Activated CD8-positive, alpha-beta T cell treated with anti-CD3 and anti-CD28 coated beads, Interleukin-2, amount 10 ng/mL, durations not matched to agents 7 days and 5 days (primary cell): ENCODE results near the gene CYFIP2. TPM values are rescaled to one million over a fixed set of nuclear protein-coding genes. Genes with fewer than 3 reads are reported as not detected.

Experiments used
- ATAC-seq: fragments of 150-1000 bp; cut with Tn5 transposase; one replicate; pipeline ENCODE4 v1.10.0; 2021; ENCODE audit warnings: moderate library complexity
- CTCF ChIA-PET: fragments of 350-600 bp; sonication (Branson Sonifier 250); formaldehyde crosslinking; loops from one replicate; lab custom pipeline; 2021; ENCODE audit warnings: antibody characterized with exemption; lab: Charles Lee
- POLR2A ChIA-PET: fragments of 350-600 bp; sonication (Branson Sonifier 250); formaldehyde crosslinking; loops from one replicate; lab custom pipeline; 2021; ENCODE audit warnings: antibody characterized with exemption; lab: Charles Lee
- DNase-seq: peaks from one replicate; pipeline ENCODE4 v3.0.0-alpha.2; 2020
- H3K27ac Mint-ChIP-seq: one replicate; pipeline ENCODE4 v1.8.0; 2021; ENCODE audit warnings: mild to moderate bottlenecking, mixed read lengths
- H3K27me3 Mint-ChIP-seq: one replicate; pipeline ENCODE4 v1.8.0; 2021; ENCODE audit warnings: low read depth, mixed read lengths
- H3K36me3 Mint-ChIP-seq: one replicate; pipeline ENCODE4 v1.8.0; 2021; ENCODE audit warnings: low read depth, mixed read lengths
- H3K4me1 Mint-ChIP-seq: one replicate; pipeline ENCODE4 v1.8.0; 2021; ENCODE audit warnings: low read depth, mixed read lengths
- H3K4me3 Mint-ChIP-seq: one replicate; pipeline ENCODE4 v1.8.0; 2021; ENCODE audit warnings: mild to moderate bottlenecking, mixed read lengths
- H3K9me3 Mint-ChIP-seq: one replicate; pipeline ENCODE4 v1.8.0; 2022; ENCODE audit warnings: mixed read lengths; ENCODE audit not compliant: insufficient read depth
- total RNA-seq, 2 experiments: library from RNA; stranded (reverse); gene quantifications; one replicate each; pipeline ENCODE4 v1.2.3, GENCODE V29; 2021

The CYFIP2 gene
- total RNA-seq, 2 experiments from 2014 or later: 512 to 516 TPM

- peak overlapping the region; percentile 27 for H3K27ac Mint-ChIP-seq
- H3K9me3 Mint-ChIP-seq: no peaks in the 10 kb centered on the region
- POLR2A ChIA-PET: no interaction called here
Observed at GRCh38 chr5:157359356-157360055, 93.6 kb downstream of the CYFIP2 start.

GRCh38 chr5:157362012-157362411 is 96.1 kb downstream of the CYFIP2 start:
- ChIA-PET POLR2A (no interaction called here), CTCF (interaction anchor here (1.1 kb wide), 1 partner anchor 33 kb away, joined by 3 read pairs; no protein-coding TSS in a partner anchor)
- no peaks in the 10 kb centered on the region for H3K27me3 Mint-ChIP-seq
- DNase-seq: no peak
- no peaks in the 10 kb centered on the region for H3K4me1 Mint-ChIP-seq
- peaks cover 90% of the 10 kb centered on the region for H3K36me3 Mint-ChIP-seq
- ATAC-seq: no peak
- H3K4me3 Mint-ChIP-seq: no peak overlapping the region
- H3K9me3 Mint-ChIP-seq: no peaks in the 10 kb centered on the region
- no peak overlapping the region for H3K27ac Mint-ChIP-seq

More at GRCh38 chr5:157359356-157360055, 93.6 kb downstream of the CYFIP2 start:
- Mint-ChIP-seq H3K4me3 (no peak overlapping the region), H3K4me1 (no peaks in the 10 kb centered on the region), H3K27me3 (no peaks in the 10 kb centered on the region), H3K36me3 (peaks cover 91% of the 10 kb centered on the region)
- ATAC-seq (no peak), DNase-seq (no peak)
- CTCF ChIA-PET: interaction anchor here (0.8 to 1.8 kb wide), 5 partner anchors 10 to 384 kb away, joined by 3 to 6 read pairs (median 5); partner anchors contain the start of gene LSM11

GRCh38 chr5:157362502-157362901 is 96.6 kb downstream of the CYFIP2 start:
- ATAC-seq (no peak), DNase-seq (no peak)
- no peaks in the 10 kb centered on the region for H3K27me3 Mint-ChIP-seq
- peaks cover 88% of the 10 kb centered on the region for H3K36me3 Mint-ChIP-seq
- H3K4me1 Mint-ChIP-seq: no peaks in the 10 kb centered on the region
- POLR2A ChIA-PET: no interaction called here
- no peak overlapping the region for H3K4me3 Mint-ChIP-seq
- no peaks in the 10 kb centered on the region for H3K9me3 Mint-ChIP-seq
- CTCF ChIA-PET: no interaction called here
- peak overlapping the region; percentile 25 for H3K27ac Mint-ChIP-seq

GRCh38 chr5:157362982-157363381 is 97.1 kb downstream of the CYFIP2 start:
- Mint-ChIP-seq H3K36me3 (peaks cover 86% of the 10 kb centered on the region), H3K4me3 (no peak overlapping the region), H3K27ac (peak overlapping the region; percentile 56), H3K4me1 (no peaks in the 10 kb centered on the region), H3K9me3 (no peaks in the 10 kb centered on the region), H3K27me3 (no peaks in the 10 kb centered on the region)
- DNase-seq (no peak), ATAC-seq (no peak)
- ChIA-PET POLR2A (no interaction called here), CTCF (no interaction called here)

GRCh38 chr5:157365732-157366131 is 99.8 kb downstream of the CYFIP2 start:
- Mint-ChIP-seq H3K36me3 (peaks cover 82% of the 10 kb centered on the region), H3K27me3 (no peaks in the 10 kb centered on the region), H3K4me1 (no peaks in the 10 kb centered on the region), H3K27ac (no peak overlapping the region), H3K4me3 (no peak overlapping the region), H3K9me3 (no peaks in the 10 kb centered on the region)
- ChIA-PET POLR2A (no interaction called here), CTCF (interaction anchor here (1.8 kb wide), 1 partner anchor 353 kb away, joined by 4 read pairs; no protein-coding TSS in a partner anchor)
- ATAC-seq (no peak), DNase-seq (no peak)

GRCh38 chr5:157366741-157367674 is 101.1 kb downstream of the CYFIP2 start:
- no peak overlapping the region for H3K4me3 Mint-ChIP-seq
- peak overlapping the region; percentile 13 for H3K27ac Mint-ChIP-seq
- ATAC-seq (no peak), DNase-seq (no peak)
- H3K4me1 Mint-ChIP-seq: no peaks in the 10 kb centered on the region
- ChIA-PET POLR2A (no interaction called here), CTCF (no interaction called here)
- no peaks in the 10 kb centered on the region for H3K27me3 Mint-ChIP-seq
- H3K36me3 Mint-ChIP-seq: peaks cover 77% of the 10 kb centered on the region
- no peaks in the 10 kb centered on the region for H3K9me3 Mint-ChIP-seq

GRCh38 chr5:157369507-157369906 is 103.6 kb downstream of the CYFIP2 start:
- DNase-seq (no peak), ATAC-seq (no peak)
- ChIA-PET POLR2A (interaction anchor here (0.5 to 1.0 kb wide), 2 partner anchors 9 to 18 kb away, joined by 3 read pairs; no protein-coding TSS in a partner anchor), CTCF (interaction anchor here (1.0 to 2.0 kb wide), 4 partner anchors 10 to 41 kb away, joined by 3 to 6 read pairs (median 4); no protein-coding TSS in a partner anchor)
- Mint-ChIP-seq H3K4me1 (no peaks in the 10 kb centered on the region), H3K27me3 (no peaks in the 10 kb centered on the region), H3K9me3 (no peaks in the 10 kb centered on the region), H3K36me3 (peaks cover 75% of the 10 kb centered on the region), H3K4me3 (no peak overlapping the region), H3K27ac (no peak overlapping the region)

GRCh38 chr5:157370967-157371366 is 105.0 kb downstream of the CYFIP2 start:
- no peaks in the 10 kb centered on the region for H3K4me1 Mint-ChIP-seq
- no peaks in the 10 kb centered on the region for H3K9me3 Mint-ChIP-seq
- POLR2A ChIA-PET: no interaction called here
- no peaks in the 10 kb centered on the region for H3K27me3 Mint-ChIP-seq
- H3K4me3 Mint-ChIP-seq: no peak overlapping the region
- ATAC-seq: no peak
- peaks cover 72% of the 10 kb centered on the region for H3K36me3 Mint-ChIP-seq
- peak overlapping the region; percentile 8 for H3K27ac Mint-ChIP-seq
- no peak for DNase-seq
- CTCF ChIA-PET: interaction anchor here (1.1 to 2.0 kb wide), 3 partner anchors 14 to 372 kb away, joined by 3 to 6 read pairs (median 4); no protein-coding TSS in a partner anchor

GRCh38 chr5:157371655-157372471 is 105.9 kb downstream of the CYFIP2 start:
- no peak for DNase-seq
- H3K36me3 Mint-ChIP-seq: peaks cover 72% of the 10 kb centered on the region
- H3K4me1 Mint-ChIP-seq: peaks cover under 1% of the 10 kb centered on the region
- ChIA-PET POLR2A (no interaction called here), CTCF (interaction anchor here (0.9 to 1.6 kb wide), 2 partner anchors 15 to 29 kb away, joined by 3 read pairs; no protein-coding TSS in a partner anchor)
- H3K27me3 Mint-ChIP-seq: no peaks in the 10 kb centered on the region
- no peak overlapping the region for H3K4me3 Mint-ChIP-seq
- H3K27ac Mint-ChIP-seq: no peak overlapping the region
- H3K9me3 Mint-ChIP-seq: no peaks in the 10 kb centered on the region
- no peak for ATAC-seq

GRCh38 chr5:157372472-157372822 is 106.5 kb downstream of the CYFIP2 start:
- DNase-seq: no peak
- Mint-ChIP-seq H3K4me1 (peaks cover 2% of the 10 kb centered on the region), H3K27me3 (no peaks in the 10 kb centered on the region), H3K4me3 (no peak overlapping the region), H3K36me3 (peaks cover 74% of the 10 kb centered on the region), H3K9me3 (no peaks in the 10 kb centered on the region), H3K27ac (peak overlapping the region; percentile 9)
- ChIA-PET CTCF (interaction anchor here (0.9 kb wide), 1 partner anchor 30 kb away, joined by 3 read pairs; no protein-coding TSS in a partner anchor), POLR2A (no interaction called here)
- no peak for ATAC-seq

- Mint-ChIP-seq H3K4me3 (no peak overlapping the region), H3K27ac (no peak overlapping the region), H3K27me3 (no peaks in the 10 kb centered on the region), H3K4me1 (peaks cover 2% of the 10 kb centered on the region), H3K9me3 (no peaks in the 10 kb centered on the region), H3K36me3 (peaks cover 79% of the 10 kb centered on the region)
- no peak for ATAC-seq
- DNase-seq: no peak
- POLR2A ChIA-PET: no interaction called here
- CTCF ChIA-PET: interaction anchor here (1.2 to 1.3 kb wide), 2 partner anchors 16 to 365 kb away, joined by 3 read pairs; partner anchors contain the start of gene LSM11
Observed at GRCh38 chr5:157378509-157378908, 112.6 kb downstream of the CYFIP2 start.
